HG03565 (cell line): ENCODE results near the gene DTNA.

Source experiments
- ATAC-seq: cut with Tn5 transposase; IDR thresholded peaks from one replicate; pipeline ENCODE4 v1.9.1; 2021; ENCODE audit warnings: mild to moderate bottlenecking, moderate library complexity; ENCODE audit not compliant: unreplicated experiment

Gene DTNA

DNA sequence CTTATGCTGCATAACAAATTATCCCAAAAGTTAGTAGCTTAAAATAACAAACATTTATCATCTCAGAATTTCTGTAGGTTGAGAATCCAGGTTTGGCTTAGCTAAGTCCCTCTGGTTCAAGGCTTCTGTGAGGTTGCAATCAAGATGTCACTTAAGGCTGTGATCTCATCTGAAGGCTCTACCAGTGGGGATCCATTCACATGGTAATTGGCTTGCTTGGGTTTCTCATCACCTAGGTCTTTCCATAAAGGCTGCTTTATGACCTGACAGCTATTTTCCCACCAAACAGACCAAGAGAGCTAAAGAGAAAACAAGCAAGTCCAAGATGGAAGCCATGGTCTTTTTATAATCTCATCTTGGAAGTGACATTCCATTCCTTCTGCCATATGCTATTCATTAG lies 137.3 kb downstream of the DTNA start:
- ATAC-seq = no peak

DNA sequence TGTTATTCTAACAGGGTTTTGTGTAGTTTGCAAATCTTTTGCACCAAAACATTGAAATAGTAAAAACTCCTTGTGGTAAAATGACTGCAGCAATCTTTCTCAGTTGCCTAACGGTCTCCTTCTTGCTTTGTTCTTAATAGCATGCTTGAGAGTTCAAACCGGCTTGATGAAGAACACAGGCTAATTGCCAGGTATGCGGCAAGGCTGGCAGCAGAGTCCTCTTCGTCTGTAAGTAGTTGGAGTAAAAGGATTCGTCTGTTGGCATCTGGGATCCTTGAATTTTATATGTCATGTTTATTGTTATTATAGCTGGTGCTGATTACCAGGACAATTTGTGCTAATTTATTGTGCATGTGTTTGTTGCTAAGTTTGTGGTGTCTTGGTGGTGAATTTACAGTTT lies 138.1 kb downstream of the DTNA start:
- ATAC-seq = no peak

DNA sequence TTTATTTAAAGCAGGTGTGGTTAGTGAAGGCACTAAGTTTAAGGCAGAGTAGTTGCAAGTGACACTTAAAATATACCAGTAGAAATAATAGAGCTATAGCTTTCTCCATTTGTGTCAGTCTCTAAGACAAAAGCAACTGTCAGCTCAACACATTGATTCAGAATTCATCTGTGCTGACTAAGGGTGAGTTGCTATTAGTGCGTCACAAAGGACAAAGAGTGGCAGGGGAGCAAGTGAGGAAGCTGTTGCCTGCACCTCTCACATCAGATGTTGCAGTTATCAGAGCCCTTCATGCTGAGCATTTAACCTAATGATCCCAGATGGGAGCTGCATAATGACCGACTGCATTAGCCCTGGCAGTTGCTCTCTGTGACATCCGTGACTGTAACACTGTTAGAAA lies 138.6 kb downstream of the DTNA start:
- no peak for ATAC-seq

DNA sequence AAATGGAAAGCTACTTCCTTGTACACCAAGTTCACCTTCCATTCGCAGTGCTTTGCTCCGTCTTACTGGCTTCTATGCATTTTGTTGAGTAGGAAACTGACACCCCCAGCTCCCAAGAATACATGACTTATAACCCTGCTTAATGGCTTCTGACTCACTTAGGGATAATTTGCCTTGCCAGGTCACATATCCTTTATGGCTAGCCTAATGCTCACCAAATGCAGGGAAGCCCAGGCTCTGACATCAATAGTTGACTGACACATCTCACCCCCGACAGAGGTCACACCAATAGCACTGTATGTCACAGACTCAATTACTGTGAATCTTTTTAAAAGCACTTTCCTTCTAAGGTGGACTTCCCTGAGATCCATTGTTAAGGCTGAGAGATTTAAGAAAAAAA lies 147.2 kb downstream of the DTNA start:
- no peak for ATAC-seq

DNA sequence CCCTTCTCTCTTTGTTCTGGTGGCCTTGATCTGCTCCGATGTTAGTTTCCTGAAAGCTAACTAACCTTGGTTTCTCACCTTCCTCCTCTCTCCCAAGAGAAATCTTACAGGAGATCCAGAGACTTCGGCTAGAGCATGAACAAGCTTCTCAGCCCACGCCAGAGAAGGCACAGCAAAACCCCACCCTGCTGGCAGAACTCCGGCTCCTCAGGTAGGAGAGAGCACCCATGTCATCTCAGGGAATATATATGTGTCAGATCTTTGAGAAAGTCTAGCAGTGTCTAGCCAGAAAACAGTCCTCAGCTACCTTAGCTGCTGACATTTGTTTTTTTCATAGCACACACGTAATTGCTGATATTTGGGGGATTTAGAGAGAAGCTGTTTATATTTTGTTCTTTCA lies 148.1 kb downstream of the DTNA start:
- ATAC-seq = no peak

DNA sequence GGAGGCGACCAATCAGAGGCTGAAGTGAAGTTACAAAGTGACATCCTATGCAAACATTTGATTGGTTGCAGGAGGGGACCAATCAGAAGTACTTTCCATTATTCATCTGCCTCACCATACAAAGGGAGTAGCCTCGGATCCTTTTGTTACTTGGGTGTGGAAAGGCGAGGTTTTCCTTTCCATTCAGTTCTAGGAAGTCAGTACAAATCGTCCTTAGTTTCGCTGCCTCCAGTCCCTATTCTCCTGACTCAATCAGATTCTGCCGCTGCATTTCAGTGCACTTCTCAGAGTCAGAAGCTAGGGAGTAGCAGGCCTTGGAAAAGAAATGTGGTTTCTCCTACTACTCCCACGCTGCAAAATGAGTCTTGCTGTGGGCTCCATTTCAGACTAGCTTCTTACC lies 149.4 kb downstream of the DTNA start:
- no peak for ATAC-seq

DNA sequence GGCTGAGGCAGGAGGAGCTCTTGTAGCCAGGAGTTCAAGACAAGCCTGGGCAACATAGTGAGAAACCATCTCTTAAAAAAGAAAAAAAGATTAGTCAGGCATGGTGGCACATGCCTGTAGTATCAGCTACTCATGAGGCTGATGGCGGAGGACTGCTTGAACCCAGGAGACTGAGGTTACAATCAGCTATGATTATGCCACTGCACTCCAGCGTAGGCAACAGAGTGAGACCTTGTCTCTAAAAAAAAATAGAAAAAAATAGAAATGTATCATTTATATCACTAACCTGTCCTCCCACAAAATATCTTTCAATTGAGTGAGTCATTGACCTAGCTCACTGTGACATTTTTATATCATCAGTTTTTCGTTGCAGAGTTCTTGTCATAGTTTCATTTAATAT lies 152.5 kb downstream of the DTNA start:
- ATAC-seq = no peak

DNA sequence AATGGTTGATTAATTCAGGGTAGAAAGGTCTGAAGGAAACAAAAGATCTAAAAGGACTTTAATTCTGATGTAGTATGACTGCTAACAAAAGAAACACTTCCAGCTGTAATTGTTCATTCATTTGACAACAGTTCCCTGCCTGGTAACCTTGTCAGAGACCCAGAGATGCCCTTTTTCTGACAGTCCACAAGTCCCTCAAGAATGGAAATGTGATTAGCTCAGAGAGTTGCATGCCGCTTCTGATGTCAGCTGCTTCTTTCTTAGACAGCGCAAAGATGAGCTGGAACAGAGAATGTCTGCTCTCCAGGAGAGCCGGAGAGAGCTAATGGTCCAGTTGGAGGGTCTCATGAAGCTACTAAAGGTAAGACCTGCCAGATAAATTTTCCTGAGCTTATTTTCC lies 153.6 kb downstream of the DTNA start:
- no peak for ATAC-seq

DNA sequence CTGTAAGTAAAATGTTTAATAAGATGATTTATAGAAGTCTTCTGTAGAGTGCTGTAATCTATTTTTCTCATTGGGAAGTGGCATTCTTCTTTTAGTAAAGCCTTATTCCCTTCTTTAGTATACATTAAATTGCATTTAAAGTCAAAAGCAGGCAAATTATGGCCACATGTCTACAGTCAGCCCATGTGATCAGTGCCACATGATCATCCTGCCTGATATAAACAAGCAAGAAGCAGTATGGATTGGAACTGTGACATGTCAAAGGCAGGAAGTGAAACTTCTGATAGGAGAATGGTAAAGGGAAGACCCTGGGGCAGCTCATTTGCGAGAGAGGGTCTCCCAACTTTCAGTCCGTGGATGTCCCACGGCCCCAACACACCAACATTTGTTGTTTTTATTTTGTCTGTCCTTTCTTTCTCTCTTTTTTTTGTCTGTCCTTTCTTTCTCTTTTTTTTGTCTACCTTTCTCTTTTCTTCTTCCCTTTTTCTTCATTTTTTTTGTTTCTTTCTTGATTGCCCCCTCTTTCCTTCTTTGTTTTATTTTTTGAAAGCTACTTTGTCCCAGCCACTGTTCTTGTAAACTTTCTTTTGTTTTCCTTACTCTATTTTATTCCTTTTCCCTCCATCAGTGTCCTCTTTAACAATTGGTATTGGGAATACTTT lies 154.9 kb downstream of the DTNA start:
- no peak for ATAC-seq

DNA sequence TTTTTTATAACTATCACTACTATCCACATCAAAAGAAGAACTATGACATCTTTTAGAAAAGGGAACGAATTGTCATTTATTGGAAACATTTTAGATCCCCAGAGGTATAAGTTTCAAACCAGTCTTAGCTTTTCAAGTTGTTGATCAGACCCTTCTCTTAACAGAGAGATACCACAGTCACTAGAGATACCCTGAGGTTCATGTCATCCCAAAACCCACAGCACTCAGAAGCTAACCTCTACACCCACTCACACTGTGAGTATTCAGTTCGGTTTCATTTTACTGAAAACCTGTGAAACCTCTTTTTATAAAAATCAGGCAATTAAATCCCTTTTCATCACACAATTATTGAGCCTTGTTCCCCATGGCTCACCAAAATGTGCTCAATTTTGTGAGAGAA lies 156.2 kb downstream of the DTNA start:
- ATAC-seq = no peak

DNA sequence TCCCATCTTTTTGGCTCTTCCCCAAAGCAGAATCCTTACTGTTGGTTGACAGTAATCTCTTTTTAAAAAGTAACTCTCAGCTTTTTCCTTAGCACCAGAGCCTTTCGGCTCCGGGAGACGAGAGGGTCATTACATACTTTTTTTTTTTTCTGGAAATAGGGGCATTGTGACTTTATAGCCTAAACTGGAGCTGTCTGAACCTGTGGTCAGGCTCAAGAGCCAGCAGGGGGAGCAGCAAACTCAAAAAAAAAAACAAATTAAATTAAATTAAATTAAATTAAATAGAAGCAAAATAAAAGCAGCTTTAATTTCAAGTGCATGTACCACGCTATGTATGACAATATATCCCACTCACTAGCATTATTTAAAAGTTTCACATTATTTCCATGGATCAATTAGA lies 156.6 kb downstream of the DTNA start:
- ATAC-seq = no peak

DNA sequence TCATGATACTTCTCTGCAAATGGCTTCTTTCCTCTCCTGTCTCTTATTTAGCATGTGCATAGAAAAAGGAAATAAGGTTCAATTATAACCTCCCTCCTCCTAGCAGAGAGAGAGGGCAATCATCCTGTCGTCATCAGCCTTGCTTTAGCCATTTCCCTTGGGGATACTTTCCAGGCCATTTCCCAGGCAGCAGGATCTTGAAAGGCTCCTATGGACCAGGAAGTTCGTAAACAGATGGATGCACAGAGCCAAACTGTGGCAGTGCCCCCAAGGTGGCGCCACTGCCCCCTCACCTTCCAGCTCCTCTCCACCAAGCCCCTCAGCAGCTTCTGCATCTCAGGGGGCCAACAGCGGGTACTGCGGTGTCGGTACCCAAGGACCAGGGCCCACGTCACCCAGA lies 157.4 kb downstream of the DTNA start:
- ATAC-seq = no peak

DNA sequence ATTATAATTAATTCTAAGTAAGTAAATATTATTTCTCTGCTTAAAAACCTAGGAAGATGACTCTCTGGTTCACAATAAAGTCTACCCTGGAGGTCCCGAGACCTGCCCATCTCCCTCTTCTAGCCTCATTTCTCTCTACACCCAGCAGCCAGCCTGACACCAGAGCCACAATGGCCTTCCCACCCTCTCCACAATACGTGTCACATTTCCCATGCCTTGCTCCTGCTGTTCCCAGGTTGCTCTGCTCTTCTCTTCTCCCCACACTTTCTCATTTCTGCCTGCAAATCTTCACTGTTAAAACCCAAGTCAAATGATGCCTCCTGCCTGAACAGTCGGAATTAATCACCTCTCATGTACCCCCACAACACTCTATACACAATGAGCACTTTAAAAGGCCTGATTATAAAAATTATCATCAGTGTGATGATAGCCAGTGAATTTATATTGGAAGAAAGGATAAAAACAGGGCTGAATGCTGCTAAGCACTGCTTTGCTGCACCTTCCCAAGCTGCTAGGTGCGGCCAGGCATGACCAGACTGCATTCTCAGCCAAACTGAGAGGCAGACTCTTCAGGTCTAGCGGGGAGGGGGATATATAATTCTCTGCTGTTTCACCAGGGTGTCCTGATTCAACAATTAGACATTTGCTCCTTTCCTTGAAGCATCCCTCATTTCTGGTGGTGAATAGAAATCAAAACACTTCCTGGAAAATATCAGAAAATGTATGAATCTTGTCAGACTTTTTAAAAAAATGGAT lies 160.6 kb downstream of the DTNA start:
- ATAC-seq = no peak

DNA sequence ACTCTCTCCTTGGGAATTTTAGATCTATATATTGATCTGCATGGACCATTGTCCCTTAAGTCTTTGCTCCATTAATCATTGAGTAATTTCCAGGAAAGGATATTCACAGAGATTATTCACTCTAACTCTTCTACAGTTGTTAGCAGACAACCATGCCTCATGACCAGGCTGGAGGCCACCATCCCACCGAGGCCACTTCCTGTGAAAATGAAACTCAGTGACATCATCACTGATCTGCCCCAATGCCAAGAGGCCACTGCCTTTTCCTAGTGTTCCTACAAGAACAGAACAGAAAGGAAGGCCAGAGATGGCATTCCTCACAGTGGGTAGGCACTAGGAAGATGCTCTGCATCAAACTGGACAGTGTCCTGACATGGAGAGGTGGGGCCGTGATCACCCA lies 161.3 kb downstream of the DTNA start:
- ATAC-seq = no peak

DNA sequence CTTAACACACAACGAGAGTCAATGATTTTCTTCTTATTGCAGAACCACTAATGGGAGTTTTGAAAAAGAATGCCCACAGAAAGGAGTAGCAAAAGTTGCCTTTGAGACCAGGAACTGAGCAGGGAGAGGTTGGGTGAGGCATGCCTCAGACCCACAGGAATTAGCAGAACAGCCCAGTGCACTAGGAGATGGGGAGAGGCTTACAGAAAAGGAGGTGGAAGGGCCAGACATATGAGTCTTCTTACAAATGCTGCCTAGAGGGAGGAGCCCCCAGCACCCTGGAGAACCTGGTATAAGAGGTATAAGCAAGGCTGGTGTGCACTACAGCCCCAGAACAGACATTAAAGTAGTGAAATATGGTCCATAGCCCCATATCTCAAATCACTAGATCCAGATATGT lies 162.0 kb downstream of the DTNA start:
- ATAC-seq = no peak

DNA sequence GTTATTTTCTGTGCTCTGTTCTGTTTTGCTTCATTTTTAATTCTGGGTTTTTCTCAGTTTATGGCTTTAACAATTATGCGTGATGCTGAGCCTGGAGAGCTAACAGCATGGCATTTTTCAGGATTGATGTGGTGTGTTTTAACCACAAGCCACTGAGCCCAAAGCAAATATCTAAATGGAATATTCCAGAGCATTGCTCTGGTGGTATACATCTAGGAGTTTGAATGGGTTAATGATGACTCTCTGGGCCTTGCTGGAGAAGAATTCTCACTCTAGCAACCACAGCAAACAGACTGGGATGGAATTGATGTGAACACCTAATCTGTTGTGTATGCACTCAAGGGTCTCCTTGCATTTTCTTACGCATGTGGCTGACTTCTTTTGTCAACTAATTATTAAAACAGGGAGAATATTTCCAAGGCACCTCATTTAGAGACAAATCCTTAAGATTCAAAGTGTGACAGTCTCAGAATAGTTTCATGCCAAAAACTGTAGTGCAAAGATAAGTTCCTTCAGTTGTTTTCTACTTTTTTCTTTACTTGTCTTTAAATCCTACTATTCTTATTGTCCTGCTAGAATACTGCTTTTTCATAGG lies 164.0 kb downstream of the DTNA start:
- no peak for ATAC-seq

DNA sequence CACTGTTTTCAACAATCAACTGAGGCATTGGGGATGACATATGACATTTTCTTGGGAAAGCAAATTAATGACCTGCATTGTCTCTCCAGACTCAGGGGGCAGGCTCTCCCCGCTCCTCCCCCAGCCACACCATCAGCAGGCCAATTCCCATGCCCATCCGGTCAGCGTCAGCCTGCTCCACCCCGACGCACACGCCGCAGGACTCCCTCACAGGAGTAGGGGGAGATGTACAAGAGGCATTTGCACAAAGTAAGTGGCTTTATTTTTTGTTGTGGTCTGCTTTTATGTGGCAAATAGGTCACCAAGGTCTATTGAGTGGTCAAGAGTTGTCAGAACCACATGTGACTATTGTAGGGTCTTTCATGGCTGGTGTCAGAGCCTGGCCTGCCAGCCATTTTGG lies 165.1 kb downstream of the DTNA start:
- no peak for ATAC-seq

DNA sequence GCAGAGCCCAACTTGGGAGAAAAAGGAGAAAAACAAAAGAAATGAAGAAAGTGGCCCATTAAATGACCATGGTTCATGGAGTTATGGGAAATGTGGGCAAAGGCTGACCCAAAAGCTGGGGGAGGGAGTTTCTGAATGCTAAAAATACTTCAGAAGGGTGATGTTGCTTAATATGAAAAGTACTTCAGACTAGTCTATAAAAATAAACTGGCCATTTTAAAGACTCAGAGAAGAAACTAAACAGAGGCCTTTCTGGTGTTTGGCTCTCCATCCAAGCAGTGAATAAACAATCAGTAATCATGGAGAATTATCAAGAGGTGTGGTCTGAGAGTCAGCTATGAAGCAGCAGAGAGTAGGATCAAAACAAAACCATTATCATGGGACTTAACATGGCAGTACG lies 170.3 kb downstream of the DTNA start:
- no peak for ATAC-seq

DNA sequence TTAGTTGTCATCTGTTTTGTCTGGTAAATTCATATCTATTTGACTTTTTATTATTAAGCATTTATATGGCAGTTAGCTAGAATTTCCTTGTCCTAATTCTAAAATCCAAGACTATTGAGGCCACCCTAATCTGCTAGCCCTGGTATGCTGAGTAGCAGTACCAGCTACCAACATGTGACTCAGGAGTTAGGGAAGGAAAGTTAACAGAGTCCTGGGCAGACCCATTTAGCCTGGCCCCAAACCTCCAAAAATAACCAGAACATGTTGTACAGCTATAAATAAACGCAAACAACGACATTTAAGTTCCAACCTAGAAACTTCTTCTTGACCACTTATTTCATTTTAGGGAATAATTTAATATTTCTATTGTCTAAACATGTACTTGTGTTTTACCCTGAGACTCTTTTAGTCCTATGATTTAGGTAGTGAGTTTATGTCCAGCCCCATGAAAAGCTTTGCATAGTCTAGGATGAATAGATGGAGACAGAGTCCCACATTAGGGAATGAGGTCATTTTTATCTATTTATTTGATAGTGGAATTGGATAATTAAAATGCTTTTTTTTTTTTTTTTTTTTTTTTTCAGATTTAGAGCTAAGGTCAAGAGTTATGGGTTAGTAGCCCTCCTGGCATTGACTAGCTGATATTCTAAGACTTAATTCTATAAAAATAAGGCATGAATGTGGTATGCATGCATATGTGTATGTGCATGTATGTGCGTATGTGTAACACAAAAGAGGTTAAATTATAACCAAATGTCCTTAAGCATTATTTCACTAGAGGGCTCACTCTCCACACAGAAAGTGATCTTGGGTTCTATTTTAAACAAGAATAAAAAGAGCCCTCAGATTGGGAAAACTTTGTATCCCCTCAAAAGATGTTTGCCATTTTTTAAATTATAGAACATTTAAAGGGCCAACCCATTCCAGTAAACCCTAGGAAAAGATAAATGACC lies 171.1 kb downstream of the DTNA start:
- ATAC-seq = no peak

DNA sequence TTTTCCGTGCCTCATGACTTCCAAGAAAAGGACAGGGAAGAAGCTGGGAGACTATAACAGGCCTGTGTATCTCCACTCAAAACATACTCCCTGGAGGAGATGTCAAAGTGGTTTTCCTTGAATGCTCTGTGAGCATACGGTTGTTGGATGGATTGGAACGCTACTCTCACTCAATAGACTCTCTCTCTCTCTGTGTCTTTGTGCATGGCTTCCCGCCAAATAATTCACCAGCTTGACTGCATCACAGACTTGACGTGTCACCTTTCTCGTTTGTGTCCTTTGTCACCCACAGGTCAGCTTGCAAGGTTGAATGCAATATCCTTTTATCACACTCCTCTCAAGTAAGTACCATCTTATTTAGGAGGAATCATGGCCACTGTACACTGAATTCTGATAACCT lies 174.3 kb downstream of the DTNA start:
- no peak for ATAC-seq

DNA sequence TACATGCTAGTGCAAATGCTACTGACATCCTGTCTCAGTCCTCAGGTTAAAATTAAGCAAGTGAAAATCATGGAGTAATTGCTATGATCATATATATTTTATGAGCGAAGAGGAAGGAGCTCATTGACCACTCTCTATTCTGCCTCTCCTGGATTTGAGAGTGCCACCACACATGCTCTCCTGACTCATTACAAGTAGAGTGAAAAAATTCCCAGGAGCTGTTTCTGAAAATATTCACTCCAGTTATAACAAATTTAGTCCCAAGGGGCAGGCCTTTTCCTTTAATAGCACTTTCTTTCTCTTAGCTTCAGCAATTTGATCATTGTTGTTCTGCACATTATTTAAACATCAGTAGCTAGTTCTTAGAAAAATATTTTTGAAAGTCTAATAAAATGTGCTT lies 176.1 kb downstream of the DTNA start:
- ATAC-seq = no peak
